GM10266 (cell line): ENCODE measurements around the gene TSPAN31.
"Not testable (repeated sequence)": the region's sequence is repeated elsewhere in the genome, so short reads cannot be mapped to it uniquely, and the experiment has no call there.

ENCODE experiments used
- DNase-seq: peaks from one replicate; pipeline ENCODE4 v3.0.0; 2012; ENCODE audit errors: extremely low spot score
- TF ChIP-seq, protein P1 (sequence below): IDR thresholded peaks from 2 replicates; pipeline ENCODE4 v1.5.1; 2012; ENCODE audit warnings: mild to moderate bottlenecking, low read depth; ENCODE audit not compliant: control insufficient read depth, insufficient read depth; ENCODE audit errors: missing control alignments

The TSPAN31 gene

DNA sequence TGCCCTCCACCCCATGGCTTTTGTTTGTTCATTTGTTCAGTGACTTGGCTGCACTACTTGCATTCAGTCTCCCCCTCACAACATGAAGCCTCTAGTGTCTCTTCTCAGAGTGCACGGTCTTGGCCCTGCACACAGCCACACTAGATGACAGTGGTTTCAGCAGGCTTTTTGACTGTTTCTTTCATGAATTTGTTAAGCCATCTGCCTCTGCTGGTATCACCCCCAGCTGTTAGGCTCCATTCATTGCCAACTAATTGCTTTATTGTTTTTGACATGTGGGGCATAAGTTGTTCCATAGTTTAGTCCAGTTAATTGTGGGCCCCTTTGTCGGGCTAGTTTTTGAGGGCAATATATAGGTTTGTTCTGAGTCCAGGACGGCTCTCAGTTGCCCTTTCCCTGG, 32.1 kb upstream of the TSPAN31 start:
- TF ChIP-seq, protein P1, sequence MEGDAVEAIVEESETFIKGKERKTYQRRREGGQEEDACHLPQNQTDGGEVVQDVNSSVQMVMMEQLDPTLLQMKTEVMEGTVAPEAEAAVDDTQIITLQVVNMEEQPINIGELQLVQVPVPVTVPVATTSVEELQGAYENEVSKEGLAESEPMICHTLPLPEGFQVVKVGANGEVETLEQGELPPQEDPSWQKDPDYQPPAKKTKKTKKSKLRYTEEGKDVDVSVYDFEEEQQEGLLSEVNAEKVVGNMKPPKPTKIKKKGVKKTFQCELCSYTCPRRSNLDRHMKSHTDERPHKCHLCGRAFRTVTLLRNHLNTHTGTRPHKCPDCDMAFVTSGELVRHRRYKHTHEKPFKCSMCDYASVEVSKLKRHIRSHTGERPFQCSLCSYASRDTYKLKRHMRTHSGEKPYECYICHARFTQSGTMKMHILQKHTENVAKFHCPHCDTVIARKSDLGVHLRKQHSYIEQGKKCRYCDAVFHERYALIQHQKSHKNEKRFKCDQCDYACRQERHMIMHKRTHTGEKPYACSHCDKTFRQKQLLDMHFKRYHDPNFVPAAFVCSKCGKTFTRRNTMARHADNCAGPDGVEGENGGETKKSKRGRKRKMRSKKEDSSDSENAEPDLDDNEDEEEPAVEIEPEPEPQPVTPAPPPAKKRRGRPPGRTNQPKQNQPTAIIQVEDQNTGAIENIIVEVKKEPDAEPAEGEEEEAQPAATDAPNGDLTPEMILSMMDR = no peak
- no peak for DNase-seq

DNA sequence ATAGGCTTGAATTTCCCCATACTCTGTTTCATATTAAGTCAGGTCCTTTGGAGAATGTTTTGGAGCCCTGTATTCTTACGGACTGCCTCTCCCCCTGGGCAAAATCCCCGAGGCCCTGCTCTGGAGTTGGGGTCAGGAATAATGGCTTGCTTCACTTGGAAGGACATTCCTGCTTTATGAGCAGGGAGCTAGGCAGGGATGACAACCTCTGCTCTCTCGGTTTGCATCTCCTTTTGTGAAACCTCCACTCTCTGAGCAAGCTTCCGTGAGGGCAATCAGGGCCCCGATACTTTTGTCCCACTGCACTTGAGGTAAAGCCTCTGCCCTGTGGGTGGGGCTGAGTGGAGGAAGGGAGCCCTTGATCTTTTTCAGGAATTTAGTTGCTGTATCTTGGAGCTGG, 31.6 kb upstream of the TSPAN31 start:
- DNase-seq = no peak
- TF ChIP-seq, protein P1 = no peak

DNA sequence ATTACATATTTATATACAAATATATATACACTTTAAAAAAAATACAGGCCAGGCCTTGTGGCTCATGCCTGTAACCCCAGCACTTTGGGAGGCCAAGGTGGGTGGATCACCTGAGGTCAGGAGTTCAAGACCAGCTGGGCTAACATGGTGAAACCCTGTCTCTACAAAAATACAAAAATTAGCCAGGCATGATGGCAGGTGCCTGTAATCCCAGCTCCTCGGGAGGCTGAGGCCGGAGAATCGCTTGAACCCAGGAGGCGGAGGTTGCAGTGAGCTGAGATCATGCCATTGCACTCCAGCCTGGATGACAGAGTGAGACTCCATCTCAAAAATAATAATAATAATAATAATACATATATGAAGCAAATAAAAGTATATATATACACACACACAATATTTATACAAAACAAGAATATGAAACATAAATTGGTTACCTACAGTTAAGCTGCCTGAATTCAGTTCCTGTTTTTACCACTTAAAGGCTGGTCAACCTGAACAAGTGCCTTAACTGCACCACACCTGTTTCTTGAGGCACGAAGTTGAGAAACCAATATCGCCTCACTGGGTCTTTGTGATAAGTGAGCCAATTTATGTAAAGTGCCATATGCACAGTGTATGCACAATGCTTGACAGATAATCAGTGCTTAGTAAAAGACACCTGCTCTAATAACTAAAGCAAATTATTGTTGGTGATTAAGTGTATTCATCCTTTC, 29.6 kb upstream of the TSPAN31 start:
- not testable (repeated sequence) for DNase-seq

DNA sequence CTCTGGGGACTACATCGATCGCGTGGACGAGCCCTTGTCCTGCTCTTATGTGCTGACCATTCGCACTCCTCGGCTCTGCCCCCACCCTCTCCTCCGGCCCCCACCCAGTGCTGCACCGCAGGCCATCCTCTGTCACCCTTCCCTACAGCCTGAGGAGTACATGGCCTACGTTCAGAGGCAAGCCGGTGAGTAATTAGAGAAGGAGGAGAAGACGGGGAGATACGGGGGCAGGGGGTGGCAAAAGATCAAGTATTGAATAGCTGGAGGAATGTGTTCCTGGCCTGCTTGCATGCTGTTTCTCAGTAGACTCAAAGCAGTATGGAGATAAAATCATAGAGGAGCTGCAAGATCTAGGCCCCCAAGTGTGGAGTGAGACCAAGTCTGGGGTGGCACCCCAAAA, 29.1 kb upstream of the TSPAN31 start:
- TF ChIP-seq, protein P1 = no peak
- DNase-seq = no peak

DNA sequence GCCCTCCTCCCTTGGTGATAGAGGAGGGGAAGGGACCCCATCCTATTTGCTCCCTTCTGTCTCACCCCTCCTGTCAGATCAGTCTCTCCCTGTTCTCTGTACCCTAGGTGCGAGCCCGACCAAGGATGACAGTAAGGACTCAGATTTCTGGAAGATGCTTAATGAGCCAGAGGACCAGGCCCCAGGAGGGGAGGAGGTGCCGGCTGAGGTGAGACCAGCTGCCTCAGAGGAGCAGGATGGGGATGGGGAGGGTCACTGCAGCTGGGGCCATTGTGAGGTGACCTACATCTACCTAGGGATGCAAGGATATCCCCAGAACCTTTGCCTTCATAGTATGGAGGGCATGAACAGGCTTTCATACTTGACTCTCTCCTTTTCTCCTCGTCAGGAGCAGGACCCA, 28.5 kb upstream of the TSPAN31 start:
- DNase-seq = no peak
- TF ChIP-seq, protein P1 = no peak

DNA sequence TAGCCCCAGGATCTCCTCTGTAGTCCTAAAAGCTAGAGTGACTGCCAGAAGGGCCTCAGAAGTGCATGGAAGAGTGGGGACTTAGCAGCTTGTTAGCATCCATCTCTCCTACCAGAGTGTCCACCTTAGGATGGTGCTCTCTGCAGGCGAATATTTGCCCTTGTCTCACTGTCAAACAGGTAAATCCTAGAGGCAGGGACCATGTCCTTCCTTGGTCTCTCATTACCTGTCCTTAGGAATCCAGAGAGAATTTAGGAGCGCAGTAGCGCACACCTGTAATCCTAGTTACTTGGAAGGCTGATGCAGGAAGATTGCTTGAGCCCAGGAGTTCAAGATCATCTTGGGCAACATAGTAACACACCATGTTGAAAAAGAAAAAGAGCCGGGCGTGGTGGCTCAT, 27.7 kb upstream of the TSPAN31 start:
- DNase-seq = no peak
- TF ChIP-seq, protein P1 = no peak

DNA sequence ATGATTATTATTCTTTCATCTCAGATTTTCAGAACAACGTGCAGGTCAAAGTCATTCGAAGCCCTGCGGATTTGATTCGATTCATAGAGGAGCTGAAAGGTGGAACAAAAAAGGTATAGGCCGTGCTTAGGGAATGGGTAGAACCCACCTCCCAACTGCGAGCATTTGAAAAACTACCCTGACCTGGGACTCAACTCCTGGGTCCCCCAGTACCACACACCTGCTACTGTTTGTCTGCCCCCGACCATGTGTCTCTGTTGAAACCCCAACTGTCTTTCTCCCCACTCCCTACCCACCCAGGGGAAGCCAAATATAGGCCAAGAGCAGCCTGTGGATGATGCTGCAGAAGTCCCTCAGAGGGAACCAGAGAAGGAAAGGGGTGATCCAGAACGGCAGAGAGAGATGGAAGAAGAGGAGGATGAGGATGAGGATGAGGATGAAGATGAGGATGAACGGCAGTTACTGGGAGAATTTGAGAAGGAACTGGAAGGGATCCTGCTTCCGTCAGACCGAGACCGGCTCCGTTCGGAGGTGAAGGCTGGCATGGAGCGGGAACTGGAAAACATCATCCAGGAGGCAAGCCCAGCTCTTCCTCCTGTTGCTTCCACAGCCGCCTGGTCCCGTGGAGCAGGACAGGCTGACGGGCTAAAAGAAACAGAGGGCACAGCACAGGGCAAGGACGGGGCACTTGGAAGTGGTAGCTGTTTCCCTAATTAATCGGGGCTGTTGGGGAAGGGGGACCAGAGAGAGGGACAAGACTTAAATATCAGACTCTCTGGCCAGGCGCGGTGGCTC, 26.8 kb upstream of the TSPAN31 start:
- no peak for DNase-seq

More for the DNA sequence above, 26.8 kb upstream of the TSPAN31 start:
- TF ChIP-seq, protein P1 = no peak
